ENCODE measurements around the gene RUNX1.

Gene RUNX1

DNA sequence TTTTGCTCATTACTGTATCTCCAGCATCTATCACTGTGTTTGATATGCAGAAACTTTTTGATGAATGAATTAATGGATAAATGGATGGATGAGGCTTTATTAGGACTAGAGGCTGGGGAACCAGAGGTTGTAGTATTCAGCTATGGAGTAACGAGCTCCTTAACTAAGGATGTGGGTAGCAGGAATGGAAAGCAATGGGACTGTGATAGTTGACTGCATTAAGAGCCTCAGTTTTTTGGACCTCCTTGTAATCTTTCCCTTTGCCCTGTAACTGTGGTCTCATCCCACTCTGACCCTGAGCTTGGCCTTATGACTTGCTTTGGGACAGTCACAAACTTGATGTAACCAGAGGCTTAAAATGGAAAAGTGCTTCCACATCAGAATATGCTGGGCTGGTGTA is 9.0 kb upstream of the RUNX1 start:
- Histone ChIP-seq H4K5ac (ENCODE audit: low read length) (no peak overlapping the region), H3K56ac (ENCODE audit: low read length) (no peak overlapping the region), H3K27ac (ENCODE audit: low read depth, low read length) (no peak overlapping the region), H3K27me3 (ENCODE audit: insufficient read depth, low read length, poor library complexity) (no peaks in the 10 kb centered on the region), H3K4ac (ENCODE audit: low read depth, low read length) (no peak overlapping the region), H3K36me3 (ENCODE audit: control insufficient read depth, insufficient read depth, low read length) (no peaks in the 10 kb centered on the region), H3K79me2 (ENCODE audit: control insufficient read depth, insufficient read depth, low read length) (no peaks in the 10 kb centered on the region), H3K79me1 (ENCODE audit: low read length) (no peaks in the 10 kb centered on the region), H3K4me3 (ENCODE audit: low read length) (no peak overlapping the region), H4K8ac (ENCODE audit: low read depth, low read length) (no peak overlapping the region), H2AK5ac (ENCODE audit: low read length) (no peak overlapping the region), H2BK5ac (ENCODE audit: low read length) (no peak overlapping the region), H3K4me2 (ENCODE audit: low read length) (no peak overlapping the region), H2BK15ac (replicated peaks; ENCODE audit: low read depth) (no peak overlapping the region), H3K23ac (ENCODE audit: low read length) (no peak overlapping the region), H2BK120ac (ENCODE audit: low read depth, low read length) (no peak overlapping the region), H3K9ac (ENCODE audit: low read length) (no peak overlapping the region), H3K4me1 (ENCODE audit: control insufficient read depth, low read depth, low read length) (no peaks in the 10 kb centered on the region), H3K18ac (ENCODE audit: low read length) (no peak overlapping the region)
- no peak for DNase-seq
- WGBS (ENCODE audit: extremely low coverage, insufficient coverage, low lambda C conversion rate): no CpG with 5 or more reads among the region's 1 CpG

GRCh38 chr21:35057428-35057827 is 8.3 kb upstream of the RUNX1 start:
- no peak overlapping the region for H2BK15ac ChIP-seq (replicated peaks; ENCODE audit: low read depth)

DNA sequence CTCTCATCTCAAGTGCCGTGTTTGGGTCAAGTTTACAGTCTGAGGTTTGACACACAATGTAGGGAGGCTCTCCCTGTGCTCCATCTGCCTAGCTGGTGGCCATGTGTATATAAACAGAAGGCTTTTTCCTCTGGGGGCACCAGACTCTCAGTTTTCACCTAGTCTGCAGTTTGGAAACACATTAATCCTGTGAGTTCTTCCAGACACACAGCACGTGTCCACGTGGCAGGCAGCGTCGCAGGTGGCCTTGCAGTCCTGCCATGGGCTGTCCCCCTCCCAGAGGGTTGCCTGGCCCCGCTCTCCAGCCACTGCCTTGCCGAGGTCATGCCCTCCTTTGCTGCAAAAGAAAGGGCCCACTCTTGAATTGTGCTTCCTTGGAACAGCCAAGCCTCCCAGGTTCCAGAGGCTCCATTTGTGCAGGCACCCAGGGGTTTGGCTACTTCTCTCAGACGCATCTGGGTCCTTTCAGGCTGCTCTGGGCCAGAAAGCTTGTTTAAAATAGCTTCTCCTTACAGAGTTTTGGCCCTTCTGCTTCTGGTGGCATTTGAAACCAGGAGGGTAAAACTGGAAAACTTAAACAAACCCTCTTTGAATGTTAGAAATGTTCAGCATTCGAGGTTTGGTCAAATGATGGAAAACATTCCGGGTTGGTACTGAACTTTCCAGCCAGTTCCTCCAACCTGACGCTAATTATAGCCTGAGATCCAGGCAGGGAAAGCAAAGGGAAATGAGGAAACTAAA is 4.4 kb upstream of the RUNX1 start:
- no peak overlapping the region for H2BK120ac ChIP-seq (ENCODE audit: low read depth, low read length)
- no CpG with 5 or more reads among the region's 11 CpGs for WGBS (ENCODE audit: extremely low coverage, insufficient coverage, low lambda C conversion rate)
- no peak overlapping the region for H2BK15ac ChIP-seq (replicated peaks; ENCODE audit: low read depth)
- no peak overlapping the region for H3K56ac ChIP-seq (ENCODE audit: low read length)
- peaks cover 2% of the 10 kb centered on the region for H3K4me1 ChIP-seq (ENCODE audit: control insufficient read depth, low read depth, low read length)
- no peak overlapping the region for H2BK5ac ChIP-seq (ENCODE audit: low read length)
- no peak overlapping the region for H3K18ac ChIP-seq (ENCODE audit: low read length)
- H4K5ac ChIP-seq (ENCODE audit: low read length): no peak overlapping the region
- H3K23ac ChIP-seq (ENCODE audit: low read length): no peak overlapping the region
- H3K4me2 ChIP-seq (ENCODE audit: low read length): no peak overlapping the region
- no peak overlapping the region for H3K27ac ChIP-seq (ENCODE audit: low read depth, low read length)
- no peaks in the 10 kb centered on the region for H3K79me1 ChIP-seq (ENCODE audit: low read length)
- DNase-seq: no peak
- H3K36me3 ChIP-seq (ENCODE audit: control insufficient read depth, insufficient read depth, low read length): no peaks in the 10 kb centered on the region
- H3K9ac ChIP-seq (ENCODE audit: low read length): no peak overlapping the region
- no peak overlapping the region for H4K8ac ChIP-seq (ENCODE audit: low read depth, low read length)
- no peaks in the 10 kb centered on the region for H3K79me2 ChIP-seq (ENCODE audit: control insufficient read depth, insufficient read depth, low read length)
- H2AK5ac ChIP-seq (ENCODE audit: low read length): no peak overlapping the region
- H3K4me3 ChIP-seq (ENCODE audit: low read length): no peak overlapping the region
- no peaks in the 10 kb centered on the region for H3K27me3 ChIP-seq (ENCODE audit: insufficient read depth, low read length, poor library complexity)
- H3K4ac ChIP-seq (ENCODE audit: low read depth, low read length): no peak overlapping the region

More at GRCh38 chr21:35057428-35057827, 8.3 kb upstream of the RUNX1 start:
- no CpG with 5 or more reads among the region's 7 CpGs for WGBS (ENCODE audit: extremely low coverage, insufficient coverage, low lambda C conversion rate)
- H3K18ac ChIP-seq (ENCODE audit: low read length): no peak overlapping the region
- H3K23ac ChIP-seq (ENCODE audit: low read length): no peak overlapping the region
- no peaks in the 10 kb centered on the region for H3K4me1 ChIP-seq (ENCODE audit: control insufficient read depth, low read depth, low read length)
- H3K79me1 ChIP-seq (ENCODE audit: low read length): no peaks in the 10 kb centered on the region
- H3K36me3 ChIP-seq (ENCODE audit: control insufficient read depth, insufficient read depth, low read length): no peaks in the 10 kb centered on the region
- no peak overlapping the region for H2AK5ac ChIP-seq (ENCODE audit: low read length)
- no peak overlapping the region for H3K4me3 ChIP-seq (ENCODE audit: low read length)
- no peaks in the 10 kb centered on the region for H3K79me2 ChIP-seq (ENCODE audit: control insufficient read depth, insufficient read depth, low read length)
- H4K5ac ChIP-seq (ENCODE audit: low read length): no peak overlapping the region
- no peak overlapping the region for H2BK5ac ChIP-seq (ENCODE audit: low read length)
- H3K9ac ChIP-seq (ENCODE audit: low read length): no peak overlapping the region
- no peak overlapping the region for H3K27ac ChIP-seq (ENCODE audit: low read depth, low read length)
- H2BK120ac ChIP-seq (ENCODE audit: low read depth, low read length): no peak overlapping the region
- no peaks in the 10 kb centered on the region for H3K27me3 ChIP-seq (ENCODE audit: insufficient read depth, low read length, poor library complexity)
- H3K4me2 ChIP-seq (ENCODE audit: low read length): no peak overlapping the region
- no peak overlapping the region for H4K8ac ChIP-seq (ENCODE audit: low read depth, low read length)
- H3K4ac ChIP-seq (ENCODE audit: low read depth, low read length): no peak overlapping the region
- no peak overlapping the region for H3K56ac ChIP-seq (ENCODE audit: low read length)
- DNase-seq: no peak

GRCh38 chr21:35052801-35053200 is 3.7 kb upstream of the RUNX1 start:
- H3K9ac ChIP-seq (ENCODE audit: low read length): no peak overlapping the region
- no peak overlapping the region for H3K23ac ChIP-seq (ENCODE audit: low read length)
- H2AK5ac ChIP-seq (ENCODE audit: low read length): no peak overlapping the region
- H3K79me1 ChIP-seq (ENCODE audit: low read length): no peaks in the 10 kb centered on the region
- H2BK120ac ChIP-seq (ENCODE audit: low read depth, low read length): no peak overlapping the region
- H2BK5ac ChIP-seq (ENCODE audit: low read length): no peak overlapping the region
- H3K27me3 ChIP-seq (ENCODE audit: insufficient read depth, low read length, poor library complexity): no peaks in the 10 kb centered on the region
- H4K5ac ChIP-seq (ENCODE audit: low read length): no peak overlapping the region
- no peak overlapping the region for H3K18ac ChIP-seq (ENCODE audit: low read length)
- H3K4me3 ChIP-seq (ENCODE audit: low read length): no peak overlapping the region
- H4K8ac ChIP-seq (ENCODE audit: low read depth, low read length): no peak overlapping the region
- H2BK15ac ChIP-seq (replicated peaks; ENCODE audit: low read depth): no peak overlapping the region
- no peaks in the 10 kb centered on the region for H3K79me2 ChIP-seq (ENCODE audit: control insufficient read depth, insufficient read depth, low read length)
- no peaks in the 10 kb centered on the region for H3K36me3 ChIP-seq (ENCODE audit: control insufficient read depth, insufficient read depth, low read length)
- no peak overlapping the region for H3K4ac ChIP-seq (ENCODE audit: low read depth, low read length)
- DNase-seq: no peak
- H3K4me1 ChIP-seq (ENCODE audit: control insufficient read depth, low read depth, low read length): peaks cover 2% of the 10 kb centered on the region
- no peak overlapping the region for H3K4me2 ChIP-seq (ENCODE audit: low read length)
- no peak overlapping the region for H3K27ac ChIP-seq (ENCODE audit: low read depth, low read length)
- no CpG with 5 or more reads among the region's 3 CpGs for WGBS (ENCODE audit: extremely low coverage, insufficient coverage, low lambda C conversion rate)
- no peak overlapping the region for H3K56ac ChIP-seq (ENCODE audit: low read length)

GRCh38 chr21:35051287-35051818 is 2.3 kb upstream of the RUNX1 start:
- DNase-seq: peak; percentile 91
- H3K4me1 ChIP-seq (ENCODE audit: control insufficient read depth, low read depth, low read length): peaks cover 2% of the 10 kb centered on the region

More at GRCh38 chr21:35051287-35051818, 2.3 kb upstream of the RUNX1 start:
- Histone ChIP-seq H2AK5ac (ENCODE audit: low read length) (no peak overlapping the region), H3K18ac (ENCODE audit: low read length) (no peak overlapping the region), H3K4ac (ENCODE audit: low read depth, low read length) (no peak overlapping the region), H3K23ac (ENCODE audit: low read length) (no peak overlapping the region), H3K9ac (ENCODE audit: low read length) (no peak overlapping the region), H3K56ac (ENCODE audit: low read length) (peak overlapping the region; percentile 11), H3K79me2 (ENCODE audit: control insufficient read depth, insufficient read depth, low read length) (no peaks in the 10 kb centered on the region), H3K36me3 (ENCODE audit: control insufficient read depth, insufficient read depth, low read length) (no peaks in the 10 kb centered on the region), H3K79me1 (ENCODE audit: low read length) (no peaks in the 10 kb centered on the region), H2BK15ac (replicated peaks; ENCODE audit: low read depth) (peak overlapping the region; percentile 29), H3K27me3 (ENCODE audit: insufficient read depth, low read length, poor library complexity) (no peaks in the 10 kb centered on the region), H4K8ac (ENCODE audit: low read depth, low read length) (no peak overlapping the region), H3K4me3 (ENCODE audit: low read length) (no peak overlapping the region), H2BK5ac (ENCODE audit: low read length) (no peak overlapping the region), H4K5ac (ENCODE audit: low read length) (no peak overlapping the region), H3K27ac (ENCODE audit: low read depth, low read length) (no peak overlapping the region), H3K4me2 (ENCODE audit: low read length) (no peak overlapping the region), H2BK120ac (ENCODE audit: low read depth, low read length) (no peak overlapping the region)
- WGBS (ENCODE audit: extremely low coverage, insufficient coverage, low lambda C conversion rate): no CpG with 5 or more reads among the region's 12 CpGs
